ENCODE data around the gene RSPH10B2. TPM values are rescaled to one million over a fixed set of nuclear protein-coding genes. Genes with fewer than 3 reads are reported as not detected.
A peak's percentile ranks its signal among the peaks of the same experiment; 100 is the strongest.

RSPH10B2 gene
- total and polyA plus RNA-seq, 9 of the 15 experiments (the other 6 are each of a cell fraction or from before 2014, with no cell fraction given), result 0.04 to 0.11 (median 0.08) TPM; not detected in 5

GRCh38 chr7:6705959-6706665 is 47.8 kb upstream of the RSPH10B2 start (continued):
- TF ChIP-seq ZNF318 (IDR thresholded peaks at IDR 0.05; ENCODE audit: borderline replicate concordance in 1 of 2, low read depth in 1 of 2) (no peak), XRCC4 (IDR thresholded peaks at IDR 0.05; ENCODE audit: extremely low read depth, insufficient read depth, insufficient read length) (no peak), ZFP91 (CRISPR knock-in tag; IDR thresholded peaks at IDR 0.05) (no peak), ZKSCAN1 (IDR thresholded peaks at IDR 0.05; ENCODE audit: low read depth, low read length) (no peak), CBX1 (IDR thresholded peaks at IDR 0.05; ENCODE audit: low read depth) (no peak), TBP (optimal IDR thresholded peaks at IDR 0.05; ENCODE audit: low read depth, low read length) (peak; percentile 10), MEIS2 (IDR thresholded peaks at IDR 0.05; ENCODE audit: partially characterized antibody) (peak; percentile 59), ZSCAN29 (IDR thresholded peaks at IDR 0.05) (no peak), ZNF124 (CRISPR knock-in tag; IDR thresholded peaks at IDR 0.05) (no peak), SAFB2 (IDR thresholded peaks at IDR 0.05; ENCODE audit: borderline replicate concordance, low read depth, low read length, severe bottlenecking) (no peak), ELK3 (CRISPR knock-in tag; IDR thresholded peaks at IDR 0.05) (no peak), POLR2A (conservative IDR thresholded peaks at IDR 0.05) (no peak; the same call in 1 of the 2 replicates), SMAD1 (IDR thresholded peaks at IDR 0.05; ENCODE audit: low read depth, low read length, partially characterized antibody) (no peak), MITF (IDR thresholded peaks at IDR 0.05) (no peak), KLF13 (tag; IDR thresholded peaks at IDR 0.05; ENCODE audit: borderline replicate concordance, low read depth) (no peak), HDAC8 (tag; IDR thresholded peaks at IDR 0.05) (no peak)
